NCI-H1105 treated with DMSO at 0.1 percent for 48 hours (cell line): ENCODE results near the gene FHIT.

Experiments
- DNase-seq: peaks from one replicate; lab custom pipeline; 2025; lab: John Stamatoyannopoulos, UW

Gene FHIT

DNA sequence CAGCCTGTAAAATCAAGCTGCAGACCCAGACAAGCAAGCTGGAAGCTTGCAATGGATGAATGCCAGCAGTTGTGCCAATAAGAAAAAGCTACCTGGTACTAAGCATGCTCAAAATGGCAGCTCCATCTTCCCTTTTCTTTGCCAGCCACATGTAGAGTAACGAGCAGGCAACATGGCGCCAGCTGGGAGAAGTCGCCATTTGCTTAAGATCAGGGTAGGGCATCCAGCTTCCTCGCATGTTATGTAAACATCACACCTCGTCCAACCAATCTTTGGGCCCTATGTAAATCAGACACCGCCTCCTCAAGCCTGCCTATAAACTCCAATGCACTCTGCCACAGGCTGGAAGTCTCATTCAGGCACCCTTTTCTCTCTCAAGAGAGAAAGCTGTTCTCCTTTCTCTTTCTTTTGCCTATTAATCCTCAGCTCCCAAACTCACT, 973.9 kb downstream of the FHIT start:
- DNase-seq = no peak

DNA sequence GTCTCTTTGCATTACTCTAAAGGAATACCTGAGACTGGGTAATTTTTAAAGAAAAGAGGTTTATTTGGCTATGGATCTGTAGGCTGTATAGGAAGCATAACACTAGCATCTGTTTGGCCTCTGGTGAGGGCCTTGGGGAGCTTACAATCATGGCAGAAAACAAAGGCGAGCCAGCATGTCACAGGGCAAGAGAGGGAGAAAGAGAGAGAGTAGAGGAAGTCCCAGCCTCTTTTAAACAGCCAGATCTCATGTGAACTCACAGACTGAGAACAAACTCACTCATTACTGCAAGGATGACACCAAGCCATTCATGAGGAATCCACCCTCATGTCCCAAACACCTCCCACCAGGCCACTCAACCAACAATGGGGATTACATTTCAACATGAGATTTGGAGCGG, 974.6 kb downstream of the FHIT start:
- no peak for DNase-seq

DNA sequence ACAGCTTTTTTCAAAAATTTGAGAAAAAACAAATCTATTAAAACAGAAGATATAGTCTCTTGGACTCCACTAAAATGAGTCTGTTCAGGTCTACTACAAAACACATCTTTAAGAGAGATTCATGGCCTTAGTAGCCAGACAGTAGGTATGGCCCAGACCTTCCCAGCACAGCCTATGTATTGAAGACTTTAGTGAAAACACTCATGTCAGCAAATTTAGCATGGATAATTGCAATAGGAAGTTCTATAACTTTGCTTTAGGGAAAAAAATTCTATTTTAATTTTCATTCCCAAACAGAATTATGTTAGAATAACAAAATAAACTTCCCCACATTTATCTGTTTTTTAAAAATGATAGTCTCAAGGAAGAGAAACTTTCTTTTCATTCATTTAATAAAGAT, 976.6 kb downstream of the FHIT start:
- DNase-seq = no peak

DNA sequence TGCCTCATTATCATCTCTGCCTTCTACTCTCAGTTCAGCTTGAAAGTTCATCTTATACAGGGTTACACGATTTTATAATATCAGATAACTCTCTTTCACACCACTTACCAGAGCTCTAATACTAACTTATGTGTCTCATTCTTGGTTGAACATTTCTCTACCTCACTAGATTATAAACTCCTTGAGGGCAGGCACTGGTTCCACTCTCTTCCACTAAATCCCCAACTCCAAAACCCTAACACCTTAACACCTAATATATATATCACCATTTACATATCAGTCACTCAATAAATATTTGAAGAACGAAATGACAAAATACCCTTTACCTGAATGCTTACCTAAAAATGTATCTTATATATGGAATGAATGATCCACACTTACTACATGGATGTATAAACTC, 977.2 kb downstream of the FHIT start:
- DNase-seq = no peak

DNA sequence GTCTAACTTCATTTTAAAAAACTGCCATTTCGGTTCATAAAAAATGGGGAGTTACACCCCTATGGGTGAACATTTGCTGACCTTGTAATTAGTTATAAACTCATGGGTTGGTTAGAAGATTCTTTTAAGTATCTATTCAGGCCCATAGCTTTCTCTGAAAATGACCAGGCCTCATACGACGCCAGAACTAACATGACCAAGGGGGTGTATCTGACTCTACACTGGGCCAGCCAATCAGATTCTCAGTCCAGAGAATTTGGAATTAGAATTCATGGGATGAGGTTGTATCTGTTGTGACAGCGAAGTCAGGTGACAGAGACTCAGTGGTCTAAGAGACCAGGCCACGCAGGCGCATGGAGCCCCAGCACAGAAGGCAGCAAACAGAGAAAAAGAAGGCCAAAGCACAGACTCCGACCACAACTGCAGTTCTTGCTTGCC, 981.4 kb downstream of the FHIT start:
- DNase-seq = no peak

DNA sequence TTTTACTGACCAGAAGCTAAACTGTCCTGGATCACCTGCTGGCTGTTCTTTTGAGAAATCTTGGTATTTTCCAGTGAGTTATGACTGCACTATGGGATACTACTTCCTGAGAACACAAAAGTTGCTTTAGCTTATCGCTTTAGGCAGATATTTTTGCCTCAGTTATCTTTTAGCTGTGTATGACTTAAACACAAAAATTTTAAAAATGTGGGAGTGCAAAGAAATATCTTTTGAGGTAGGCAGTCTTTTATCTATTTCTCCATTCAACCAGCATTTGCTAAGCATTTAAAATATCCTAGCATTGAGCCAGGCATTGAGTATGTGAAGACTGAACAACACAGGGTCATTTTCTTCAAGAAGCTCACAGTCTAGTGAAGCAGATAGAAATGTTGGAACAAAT, 981.9 kb downstream of the FHIT start:
- DNase-seq = no peak

DNA sequence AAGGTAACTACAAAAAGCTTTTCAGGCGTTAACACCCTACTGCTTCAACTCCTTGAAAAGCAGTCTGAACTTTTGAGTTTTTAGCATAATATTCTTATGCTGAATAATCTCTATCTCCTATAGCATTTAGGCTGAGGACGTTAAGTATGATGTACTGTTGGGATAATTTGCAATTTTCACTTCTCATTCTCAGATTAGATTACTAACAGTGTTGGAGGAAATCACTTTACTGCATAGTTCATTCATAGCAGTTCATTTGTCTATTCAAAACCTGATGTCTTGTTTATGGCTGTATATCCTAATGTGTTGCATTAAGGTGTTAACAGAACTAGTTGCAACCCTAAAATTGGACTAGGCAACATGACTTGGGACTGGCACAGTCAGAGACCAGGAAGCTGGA, 983.1 kb downstream of the FHIT start:
- DNase-seq = no peak

DNA sequence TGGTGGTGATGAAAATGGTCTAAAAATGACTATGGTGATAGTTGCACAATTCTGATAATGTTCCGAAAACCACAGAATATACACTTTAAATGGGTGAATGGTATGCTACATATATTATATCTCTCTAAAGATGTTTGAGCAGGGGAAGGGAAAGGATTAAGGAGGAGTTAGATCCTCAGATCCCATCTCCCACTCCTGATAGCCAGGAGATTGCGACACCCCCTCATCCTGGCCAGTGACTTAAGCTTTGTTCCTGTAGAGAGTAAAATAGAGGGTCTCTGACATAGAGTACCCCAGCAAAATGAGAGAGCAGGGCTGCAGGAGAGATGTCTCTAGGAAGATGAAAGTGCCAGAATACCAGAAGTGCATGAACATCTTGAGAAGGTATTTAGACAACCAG, 984.8 kb downstream of the FHIT start:
- no peak for DNase-seq

DNA sequence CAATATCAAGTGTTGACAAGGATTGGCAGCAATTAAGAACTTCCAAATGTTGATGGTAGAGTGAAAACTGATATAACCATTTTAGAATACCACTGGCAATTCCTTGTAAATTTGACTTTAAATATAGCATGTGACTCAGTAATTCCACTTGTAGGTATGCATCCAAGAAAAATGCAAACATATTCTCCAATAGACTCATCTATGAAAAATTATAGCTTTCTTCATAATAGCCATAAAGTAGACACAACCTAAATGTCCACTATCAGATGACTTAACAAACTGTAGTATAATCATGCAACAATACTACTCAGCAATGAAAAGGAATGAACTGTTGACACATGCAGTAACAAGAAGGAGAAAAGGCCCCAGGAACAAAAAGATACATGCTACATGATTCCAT, 988.1 kb downstream of the FHIT start:
- no peak for DNase-seq

DNA sequence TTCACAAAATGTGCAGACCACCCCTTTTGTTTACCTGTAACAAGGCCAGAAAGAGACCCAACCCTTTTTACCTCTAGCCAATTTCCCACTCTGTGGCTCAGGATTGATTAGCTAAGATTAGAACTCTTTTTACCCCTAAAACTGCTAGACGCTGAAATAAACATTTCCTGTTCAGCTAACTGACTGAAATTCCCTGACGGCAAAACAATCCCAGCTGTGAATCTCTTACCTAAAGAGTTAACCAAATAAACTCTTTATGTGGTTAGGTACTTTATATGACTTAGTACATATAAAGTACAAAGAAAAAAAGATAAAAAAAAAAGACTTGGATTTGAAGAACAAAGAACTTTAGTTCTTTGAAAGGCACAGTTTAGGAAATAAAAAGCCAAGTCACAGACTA, 988.7 kb downstream of the FHIT start:
- no peak for DNase-seq

DNA sequence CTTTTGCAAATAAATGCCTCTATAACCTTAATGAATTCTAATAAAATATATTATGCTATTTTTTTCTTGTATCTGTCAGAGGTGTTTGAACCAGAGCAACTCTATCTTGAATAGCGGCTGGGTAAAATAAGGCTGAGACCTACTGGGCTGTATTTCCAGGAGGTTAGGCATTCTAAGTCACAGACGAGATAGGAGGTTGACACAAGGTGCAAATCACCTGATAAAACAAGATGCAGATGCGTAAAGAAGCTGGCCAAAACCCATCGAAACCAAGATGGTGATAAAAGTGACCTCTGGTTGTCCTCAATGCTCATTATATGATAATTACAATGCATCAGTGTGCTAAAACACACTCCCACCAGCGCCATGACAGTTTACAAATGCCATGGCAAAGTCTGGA, 990.7 kb downstream of the FHIT start:
- no peak for DNase-seq

DNA sequence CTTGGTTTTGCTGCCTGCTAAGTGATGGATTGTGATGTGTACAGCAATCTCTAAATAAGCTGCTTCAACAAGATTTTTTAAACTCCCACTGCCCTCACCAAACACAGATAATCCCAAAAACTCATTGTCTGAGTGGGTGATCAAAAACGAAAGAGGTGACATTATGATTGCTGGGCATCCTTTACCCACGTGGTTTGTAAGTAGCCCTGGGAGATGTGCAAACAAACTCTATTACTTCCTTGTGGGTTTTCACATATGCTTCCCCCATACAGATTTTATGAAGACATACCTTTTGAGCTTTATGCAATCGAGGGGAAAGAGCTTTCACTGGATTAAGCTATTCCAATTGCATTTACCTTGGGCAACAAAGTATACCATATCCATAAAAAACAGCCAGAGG, 1000.4 kb downstream of the FHIT start:
- DNase-seq = no peak

DNA sequence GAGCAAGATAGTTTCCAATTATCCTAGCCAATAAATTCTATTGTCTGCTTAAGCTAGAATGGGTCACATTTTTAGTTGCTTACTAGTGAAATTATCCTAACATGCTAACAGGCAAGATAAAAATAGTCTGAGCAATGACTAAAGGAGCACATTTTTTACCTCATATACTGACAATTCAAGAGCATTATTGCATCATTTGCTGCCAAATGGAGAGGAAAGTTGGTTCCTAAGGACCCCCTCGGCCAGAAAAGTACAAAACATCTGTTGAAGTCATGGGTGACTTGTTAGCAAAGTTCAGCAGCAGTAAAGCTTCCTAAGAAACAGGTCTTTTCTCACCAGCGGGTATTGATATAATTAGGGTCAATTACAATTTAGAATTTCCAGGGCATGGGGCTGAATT, 1001.0 kb downstream of the FHIT start:
- no peak for DNase-seq

DNA sequence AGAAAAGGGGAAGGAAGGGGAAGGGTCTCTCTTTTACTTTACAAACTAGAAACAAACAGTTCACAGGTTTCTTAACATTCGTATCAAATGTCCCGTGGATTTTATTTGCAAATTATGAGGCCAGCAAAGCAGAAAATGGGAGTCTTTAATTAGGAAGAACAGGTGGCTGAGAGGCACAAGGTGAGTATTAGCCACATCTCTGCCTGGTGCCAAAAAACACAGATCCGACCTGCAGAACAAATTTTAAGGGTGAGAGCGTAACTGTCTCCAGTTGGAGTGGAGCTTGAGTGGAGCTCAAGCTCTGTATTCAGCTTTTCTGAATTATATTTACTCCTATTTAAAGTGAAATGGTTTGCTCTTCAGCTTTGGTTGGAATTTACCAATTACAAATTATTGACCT, 1004.9 kb downstream of the FHIT start:
- DNase-seq = peak; percentile 59

DNA sequence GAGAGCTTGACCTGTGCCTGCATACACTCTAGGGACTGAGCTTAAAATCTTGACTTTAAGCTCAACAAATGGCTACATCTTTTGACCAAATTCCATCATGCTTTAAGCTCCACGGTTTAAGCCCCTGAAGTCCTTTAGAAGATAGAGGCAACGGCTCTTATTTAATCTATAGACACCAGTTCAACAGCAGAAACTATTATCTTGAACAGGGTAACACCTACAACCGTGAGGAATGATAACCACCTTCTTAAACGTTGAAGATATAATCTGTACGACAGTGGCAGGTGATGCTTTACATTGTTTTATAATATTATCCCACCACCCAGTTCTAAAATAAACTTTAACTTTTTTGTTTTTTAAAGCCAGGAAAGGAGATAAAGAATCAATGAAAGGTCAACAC, 1007.8 kb downstream of the FHIT start:
- no peak for DNase-seq

DNA sequence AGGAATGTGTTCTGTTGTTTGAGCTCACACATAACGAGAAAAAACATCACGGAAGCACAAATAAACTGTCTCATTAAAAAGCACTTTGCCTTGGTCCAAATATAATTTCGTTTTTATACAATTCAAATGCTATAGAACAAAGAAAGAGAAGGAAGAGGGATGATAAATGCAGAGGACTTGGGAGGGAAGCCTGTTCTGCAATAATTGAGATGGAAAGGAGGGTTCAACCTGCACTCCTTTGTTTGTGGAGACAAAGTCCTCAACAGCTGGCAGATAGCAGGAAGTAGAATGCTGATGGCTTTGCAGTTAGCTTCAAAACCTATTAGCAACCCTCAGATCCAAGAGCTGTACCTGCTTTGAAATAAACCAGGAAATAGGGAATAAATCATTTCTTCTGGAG, 1010.8 kb downstream of the FHIT start:
- peak; percentile 35 for DNase-seq

DNA sequence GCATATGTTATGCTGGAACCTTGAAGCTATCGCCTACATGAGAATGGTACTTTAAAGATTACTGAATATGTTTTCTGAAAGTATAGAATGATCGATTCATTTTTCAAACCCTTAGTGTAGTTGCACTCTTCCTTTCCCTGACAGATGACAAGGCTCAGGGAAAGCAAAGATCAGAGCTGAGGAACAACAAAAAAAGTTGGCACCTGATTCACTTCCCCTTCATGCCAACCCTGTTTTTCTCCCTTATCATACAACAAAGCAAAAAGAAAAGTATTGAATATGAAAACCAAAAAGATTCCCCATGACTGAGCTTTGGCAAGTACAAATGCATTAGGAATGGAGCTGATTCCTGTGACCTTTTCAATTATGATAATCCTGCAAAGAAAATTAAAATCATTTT, 1012.7 kb downstream of the FHIT start:
- DNase-seq = no peak

DNA sequence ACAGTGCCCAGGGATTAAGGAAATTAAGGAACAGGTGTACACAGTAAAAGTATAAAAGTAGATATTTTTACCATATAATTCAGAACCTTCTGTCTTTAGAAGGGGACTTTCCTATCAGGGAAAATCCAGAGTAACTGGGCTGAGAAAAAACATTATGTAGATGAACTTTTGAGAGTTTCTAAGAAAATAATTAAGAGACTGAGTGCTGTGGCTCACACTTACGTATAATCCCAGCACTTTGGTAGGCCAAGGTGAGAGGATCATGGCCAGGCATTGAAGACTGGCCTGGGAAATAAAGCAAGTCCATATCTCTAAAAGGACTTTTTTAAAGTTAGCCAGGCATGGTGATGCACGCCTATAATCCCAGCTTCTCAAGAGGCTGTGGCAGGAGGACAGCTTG, 1021.8 kb downstream of the FHIT start:
- DNase-seq = no peak

DNA sequence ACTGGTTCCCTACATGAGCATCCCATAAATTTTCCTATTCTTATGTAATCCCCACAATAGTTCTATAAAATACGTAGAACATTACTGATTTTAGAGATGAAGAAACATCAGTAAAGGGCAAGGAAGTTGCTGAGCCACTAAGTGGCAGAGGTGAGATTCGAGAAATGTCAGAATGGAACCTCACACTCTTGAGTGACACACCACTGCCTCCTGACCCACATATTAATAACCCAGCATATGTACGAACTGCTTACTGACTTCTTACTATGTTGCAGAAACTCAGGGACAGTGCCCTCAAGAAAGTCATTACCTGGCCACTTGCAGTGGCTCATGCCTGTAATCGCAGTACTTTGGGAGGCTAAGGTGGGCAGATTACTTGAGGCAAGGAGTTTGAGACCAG, 1022.4 kb downstream of the FHIT start:
- no peak for DNase-seq

DNA sequence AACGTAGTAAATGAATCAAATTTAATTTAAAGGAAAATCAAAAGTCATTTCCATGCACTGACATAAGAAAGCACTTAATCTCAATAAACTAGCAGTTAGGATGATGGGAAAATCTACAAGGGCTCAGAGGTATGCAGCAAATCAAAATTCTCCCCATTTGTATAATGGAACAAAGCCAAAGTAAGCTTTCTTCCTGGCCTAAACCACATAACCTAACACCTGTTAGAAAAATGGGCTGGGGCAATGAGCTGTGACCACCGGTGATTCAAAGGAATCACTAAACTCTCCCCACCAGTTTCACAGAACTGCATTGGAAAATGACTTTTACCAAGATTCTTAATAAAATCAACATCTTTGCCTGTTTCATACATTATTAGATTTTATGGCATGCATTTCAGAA, 1024.3 kb downstream of the FHIT start:
- peak; percentile 43 for DNase-seq

DNA sequence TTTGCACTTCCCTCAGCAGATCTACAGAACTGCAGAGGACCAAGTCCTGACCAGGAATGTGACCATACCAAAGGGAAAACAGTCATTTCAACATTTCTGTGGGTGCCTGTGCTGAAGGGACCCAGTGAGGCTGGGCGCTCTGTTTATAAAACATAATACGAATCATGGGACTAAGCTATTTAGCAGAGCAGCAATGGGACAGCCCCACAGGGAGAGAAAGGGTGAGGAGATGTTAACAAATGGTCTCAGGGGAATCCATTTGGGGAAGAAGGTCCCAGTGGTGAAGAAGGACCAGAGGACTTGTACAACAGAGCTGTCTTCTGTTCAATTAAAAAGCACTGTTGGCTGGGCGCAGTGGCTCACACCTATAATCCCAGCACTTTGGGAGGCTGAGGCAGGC, 1025.4 kb downstream of the FHIT start:
- DNase-seq = no peak

DNA sequence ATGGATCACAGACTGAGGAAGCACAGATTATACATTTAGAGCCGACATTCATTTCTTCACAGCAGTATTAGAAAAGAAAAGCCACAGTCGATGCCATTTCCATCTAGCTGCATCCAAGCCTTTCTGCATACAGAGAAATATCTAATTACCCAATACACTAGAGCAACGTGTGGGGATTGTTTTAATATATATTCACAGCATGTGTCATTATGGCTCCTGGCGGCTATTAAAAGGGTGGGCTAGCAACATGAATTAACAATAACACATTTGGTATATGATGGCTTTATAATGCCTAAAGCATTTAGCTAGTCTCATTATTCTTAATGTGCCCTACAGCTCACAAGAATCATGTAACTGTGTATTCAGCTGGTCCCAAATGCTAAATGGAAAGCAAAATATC, 1030.5 kb downstream of the FHIT start:
- DNase-seq = no peak

DNA sequence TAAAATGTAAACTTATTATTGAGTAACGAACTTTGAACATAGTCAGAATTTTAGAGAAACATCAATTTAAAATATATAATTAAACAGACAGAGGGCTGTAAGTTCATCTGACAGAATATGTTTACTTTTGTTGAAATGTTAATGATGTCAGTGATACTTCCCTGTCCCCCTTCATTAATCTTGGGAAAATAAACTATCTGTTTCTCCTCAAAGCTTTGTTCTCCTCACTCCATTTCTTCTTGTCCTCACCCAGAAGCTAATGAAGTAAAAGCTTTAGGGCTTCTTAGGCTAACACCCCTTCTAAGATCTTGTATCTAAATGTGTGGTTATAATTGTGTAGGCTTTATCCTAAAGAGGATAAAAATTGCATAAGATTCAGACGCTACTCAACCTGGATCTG, 1031.8 kb downstream of the FHIT start:
- DNase-seq = no peak

DNA sequence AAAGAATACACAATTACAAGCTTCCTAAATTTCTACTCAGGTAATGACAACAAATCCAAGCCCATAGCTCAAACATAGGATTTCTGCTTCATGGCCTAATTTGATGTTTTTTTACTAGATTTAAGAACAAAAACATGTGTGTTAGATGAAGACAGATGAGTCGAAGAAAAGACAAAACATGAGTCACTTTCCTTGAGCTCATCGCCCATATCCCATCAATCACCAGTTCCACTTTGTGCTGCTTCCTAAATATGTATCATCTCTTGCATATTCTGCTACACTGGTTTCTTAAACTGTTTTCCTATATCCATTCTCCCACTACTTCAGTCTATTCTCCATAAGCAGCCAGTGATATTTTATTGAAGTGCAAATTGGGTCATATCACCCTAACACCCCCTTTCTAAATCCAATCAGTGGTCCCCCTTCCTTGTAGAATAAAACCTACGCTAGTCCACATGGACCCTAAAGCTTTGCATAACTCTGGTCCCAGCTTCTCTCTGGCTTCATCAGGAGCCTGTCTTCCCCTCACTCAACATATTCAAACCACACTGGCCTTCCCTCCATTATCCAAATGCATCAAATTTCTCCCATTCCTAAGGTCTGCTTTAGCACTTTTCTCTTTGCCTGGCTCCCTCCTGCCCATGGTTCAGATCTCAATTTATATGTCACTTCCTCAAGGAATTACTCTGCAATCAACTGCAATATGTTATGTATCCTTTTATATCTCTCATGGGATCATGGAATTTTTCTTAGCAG, 1033.9 kb downstream of the FHIT start:
- DNase-seq = no peak
